ENCODE measurements around the gene PITX2. TPM values are rescaled to one million over a fixed set of nuclear protein-coding genes. Genes with fewer than 3 reads are reported as not detected.
A peak's percentile ranks its signal among the peaks of the same experiment; 100 is the strongest.

The PITX2 gene
- polyA plus RNA-seq, 1 donor from 2014 or later: not detected

GRCh38 chr4:110640576-110640975 lies 17.7 kb upstream of the PITX2 start:
- Histone ChIP-seq H3K9me3 (ENCODE audit: low read length) (no peaks in the 10 kb centered on the region), H3K4me3 (ENCODE audit: low read length) (no peak overlapping the region), H3K27ac (ENCODE audit: low read length) (no peak overlapping the region), H3K9me2 (ENCODE audit: insufficient read depth, low read length) (no peaks in the 10 kb centered on the region), H4K20me1 (ENCODE audit: insufficient read depth) (no peaks in the 10 kb centered on the region), H3F3A (ENCODE audit: insufficient read depth, low read length, poor library complexity, severe bottlenecking) (no peaks in the 10 kb centered on the region), H3K79me2 (replicated peaks; ENCODE audit: insufficient read depth, low read length) (no peaks in the 10 kb centered on the region), H2AFZ (ENCODE audit: low read depth, low read length) (no peak overlapping the region), H3K9ac (ENCODE audit: low read length) (no peak overlapping the region), H3K4me2 (ENCODE audit: low read length) (no peak overlapping the region), H3K36me3 (ENCODE audit: insufficient read depth, low read length) (no peaks in the 10 kb centered on the region), H3K27me3 (ENCODE audit: insufficient read depth, low read depth, low read length) (peaks cover 100% of the 10 kb centered on the region)
- no peak for TF ChIP-seq SMC3 (conservative IDR thresholded peaks at IDR 0.05; ENCODE audit: poor library complexity)
- peak; percentile 40 for TF ChIP-seq POLR2AphosphoS5 (IDR thresholded peaks at IDR 0.05)

- Histone ChIP-seq H3K9me2 (ENCODE audit: insufficient read depth, low read length) (no peaks in the 10 kb centered on the region), H3K36me3 (ENCODE audit: insufficient read depth, low read length) (no peaks in the 10 kb centered on the region), H3K4me2 (ENCODE audit: low read length) (no peak overlapping the region), H3K9me3 (ENCODE audit: low read length) (no peaks in the 10 kb centered on the region), H3K27me3 (ENCODE audit: insufficient read depth, low read depth, low read length) (peaks cover 100% of the 10 kb centered on the region), H2AFZ (ENCODE audit: low read depth, low read length) (no peak overlapping the region), H3K79me2 (replicated peaks; ENCODE audit: insufficient read depth, low read length) (no peaks in the 10 kb centered on the region), H3K27ac (ENCODE audit: low read length) (no peak overlapping the region), H3K9ac (ENCODE audit: low read length) (no peak overlapping the region), H4K20me1 (ENCODE audit: insufficient read depth) (no peaks in the 10 kb centered on the region), H3F3A (ENCODE audit: insufficient read depth, low read length, poor library complexity, severe bottlenecking) (no peaks in the 10 kb centered on the region), H3K4me3 (ENCODE audit: low read length) (no peak overlapping the region)
- TF ChIP-seq EP300 (conservative IDR thresholded peaks at IDR 0.05; ENCODE audit: poor library complexity, severe bottlenecking) (no peak), EZH2 (IDR thresholded peaks at IDR 0.05; ENCODE audit: borderline replicate concordance, insufficient read depth, low read length, poor library complexity, severe bottlenecking) (peak; percentile 77)
These were observed 16.6 kb upstream of the PITX2 start for GRCh38 chr4:110639207-110640090.

- Histone ChIP-seq H3K9ac (ENCODE audit: low read length) (no peak overlapping the region), H3K4me3 (ENCODE audit: low read length) (no peak overlapping the region), H3K36me3 (ENCODE audit: insufficient read depth, low read length) (no peaks in the 10 kb centered on the region), H3F3A (ENCODE audit: insufficient read depth, low read length, poor library complexity, severe bottlenecking) (no peaks in the 10 kb centered on the region), H3K79me2 (replicated peaks; ENCODE audit: insufficient read depth, low read length) (no peaks in the 10 kb centered on the region), H3K9me3 (ENCODE audit: low read length) (no peaks in the 10 kb centered on the region), H4K20me1 (ENCODE audit: insufficient read depth) (no peaks in the 10 kb centered on the region), H3K9me2 (ENCODE audit: insufficient read depth, low read length) (no peaks in the 10 kb centered on the region), H3K27ac (ENCODE audit: low read length) (no peak overlapping the region), H3K4me2 (ENCODE audit: low read length) (no peak overlapping the region), H3K27me3 (ENCODE audit: insufficient read depth, low read depth, low read length) (peaks cover 100% of the 10 kb centered on the region), H2AFZ (ENCODE audit: low read depth, low read length) (no peak overlapping the region)
- no peak for TF ChIP-seq REST (IDR thresholded peaks at IDR 0.05; ENCODE audit: borderline replicate concordance)
- no peak for TF ChIP-seq EZH2 (IDR thresholded peaks at IDR 0.05; ENCODE audit: borderline replicate concordance, insufficient read depth, low read length, poor library complexity, severe bottlenecking)
- no peak for TF ChIP-seq POLR2AphosphoS5 (IDR thresholded peaks at IDR 0.05)
- no peak for TF ChIP-seq RAD21 (conservative IDR thresholded peaks at IDR 0.05)
- no peak for TF ChIP-seq CTCF (IDR thresholded peaks at IDR 0.05; ENCODE audit: poor library complexity, severe bottlenecking)
- TF ChIP-seq MXI1 (conservative IDR thresholded peaks at IDR 0.05; ENCODE audit: poor library complexity, severe bottlenecking): no peak
These were observed 15.3 kb upstream of the PITX2 start for GRCh38 chr4:110638089-110638746.
